HL-60/S4 treated with phorbol 12-myristate 13-acetate at 8.2 ng/mL for 4 days and 3 days (cell line): ENCODE data around the gene NRF1.

Source experiments
- in situ Hi-C: fragments of 300-500 bp; cut with MboI; formaldehyde crosslinking; loops from 2 replicates; pipeline ENCODE4 v1.15.0; 2022; ENCODE audit warnings: low sequenced_read_pairs

Gene NRF1

GRCh38 chr7:129606803-129607202 lies 4.7 kb upstream of the NRF1 start:
- in situ Hi-C loops = no loop called here

GRCh38 chr7:129607471-129608120 lies 3.9 kb upstream of the NRF1 start:
- in situ Hi-C loops = no loop called here

DNA sequence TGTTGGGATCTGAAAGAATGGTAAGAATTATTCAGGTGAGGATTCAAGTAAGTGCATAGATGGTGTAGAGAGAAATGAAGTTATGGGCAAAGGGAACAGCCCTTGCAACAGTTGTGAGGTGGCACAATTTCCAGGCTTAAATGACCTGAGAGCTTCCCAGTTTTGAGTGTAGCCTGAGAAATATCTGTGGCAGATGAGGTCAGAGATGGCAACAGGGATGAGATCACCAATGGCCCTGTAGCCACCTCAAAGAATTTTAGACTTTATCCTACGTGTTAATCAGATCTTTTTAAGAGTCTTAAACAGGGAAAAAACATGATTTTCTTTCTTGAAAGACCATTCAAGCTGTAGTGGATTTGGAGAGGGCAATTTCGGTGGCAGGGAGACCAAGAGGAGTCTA lies 1.9 kb upstream of the NRF1 start:
- in situ Hi-C loops = no loop called here

DNA sequence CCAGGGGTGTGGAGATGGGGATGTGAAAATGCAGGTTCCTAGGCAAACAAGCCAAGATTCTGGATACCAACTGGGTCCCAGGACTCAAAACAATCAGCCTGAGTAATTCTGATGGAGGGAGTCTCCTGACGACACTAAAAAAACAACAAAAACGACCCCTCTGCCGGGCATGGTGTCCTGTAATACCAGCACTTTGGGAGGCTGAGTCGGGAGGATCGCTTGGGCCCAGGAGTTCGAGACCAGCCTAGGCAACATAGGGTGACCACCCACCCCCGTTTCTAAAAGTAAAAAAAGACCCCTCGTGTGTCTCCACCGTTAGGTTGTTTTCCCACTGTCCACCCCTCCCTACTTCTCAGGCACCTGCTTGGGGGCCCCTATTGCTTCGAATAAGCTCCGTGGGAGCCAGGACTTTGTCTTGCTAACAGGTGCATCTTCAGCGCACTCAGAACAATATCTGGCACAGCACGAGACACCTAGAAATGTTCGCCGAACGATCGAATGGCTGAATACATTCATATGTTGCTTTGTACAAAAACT lies 743 bp upstream of the NRF1 start:
- in situ Hi-C loops = no loop called here

DNA sequence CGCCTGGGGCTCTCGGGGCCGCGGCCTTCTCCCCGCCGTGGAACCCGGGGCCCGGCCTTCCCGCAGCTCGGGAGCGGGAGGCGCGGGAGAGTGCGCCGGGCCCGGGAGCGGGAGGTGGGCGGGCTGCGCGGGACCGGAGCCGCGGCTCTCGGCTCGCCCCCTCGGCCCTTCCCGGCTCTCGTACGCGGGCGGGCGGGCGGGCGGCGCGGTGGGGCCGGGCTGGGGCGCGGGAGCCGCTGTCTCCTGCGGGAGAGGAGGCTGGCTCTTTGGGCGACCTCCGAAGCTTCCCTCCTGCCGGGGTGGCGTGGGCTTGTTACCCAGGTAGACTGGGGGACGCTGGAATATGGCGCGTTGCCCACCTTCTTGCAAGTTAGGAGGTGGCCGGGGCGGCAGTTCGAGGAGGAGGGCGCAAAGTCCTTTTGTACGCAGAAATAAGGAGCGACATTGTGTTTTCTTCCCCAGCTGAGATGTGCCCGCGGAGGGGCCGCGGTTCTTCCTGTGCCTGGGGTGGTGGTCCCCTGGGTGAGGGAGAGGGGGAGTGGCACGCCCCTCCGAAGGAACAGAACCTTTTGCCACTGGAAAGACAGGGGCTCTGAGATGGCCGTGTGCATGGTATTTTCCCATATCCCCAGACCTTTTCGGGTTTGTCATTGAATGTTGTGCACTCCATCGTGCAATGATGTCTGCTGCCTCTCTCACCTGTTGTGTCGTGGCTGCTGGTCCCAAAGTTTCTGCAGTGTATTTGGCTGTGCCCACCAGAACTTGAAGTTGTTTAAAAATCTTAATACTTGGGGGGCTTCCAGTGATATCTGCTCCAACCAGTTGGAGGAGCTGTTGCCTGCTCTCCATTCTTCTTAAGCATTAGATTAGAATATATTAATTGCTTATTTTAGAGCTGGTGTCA lies 844 bp downstream of the NRF1 start:
- in situ Hi-C loops = no loop called here

- in situ Hi-C loops = no loop called here
Observed at GRCh38 chr7:129613016-129613337, 1.5 kb downstream of the NRF1 start.

GRCh38 chr7:129615018-129615417 lies 3.5 kb downstream of the NRF1 start:
- in situ Hi-C loops = no loop called here

GRCh38 chr7:129616530-129616929 lies 5.0 kb downstream of the NRF1 start:
- in situ Hi-C loops = no loop called here

DNA sequence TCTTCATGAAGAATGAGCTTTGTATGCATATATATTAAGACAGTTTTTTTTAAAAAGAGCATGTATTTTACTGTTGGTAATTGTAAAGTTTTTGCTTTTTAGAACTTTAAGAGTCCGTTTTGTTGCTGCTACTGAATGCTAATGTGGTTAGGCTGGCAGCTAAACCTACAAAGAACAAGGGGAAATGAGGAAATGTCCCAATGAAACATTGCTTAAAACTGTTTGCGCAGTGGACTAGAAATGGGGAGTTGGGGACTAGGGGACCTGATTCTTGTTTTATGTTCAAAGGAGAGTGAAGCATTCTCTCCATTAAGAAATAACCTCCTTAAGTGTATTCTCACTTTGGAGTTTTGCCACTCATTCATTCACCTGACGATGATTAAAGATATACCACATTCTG lies 5.7 kb downstream of the NRF1 start:
- in situ Hi-C loops = no loop called here

DNA sequence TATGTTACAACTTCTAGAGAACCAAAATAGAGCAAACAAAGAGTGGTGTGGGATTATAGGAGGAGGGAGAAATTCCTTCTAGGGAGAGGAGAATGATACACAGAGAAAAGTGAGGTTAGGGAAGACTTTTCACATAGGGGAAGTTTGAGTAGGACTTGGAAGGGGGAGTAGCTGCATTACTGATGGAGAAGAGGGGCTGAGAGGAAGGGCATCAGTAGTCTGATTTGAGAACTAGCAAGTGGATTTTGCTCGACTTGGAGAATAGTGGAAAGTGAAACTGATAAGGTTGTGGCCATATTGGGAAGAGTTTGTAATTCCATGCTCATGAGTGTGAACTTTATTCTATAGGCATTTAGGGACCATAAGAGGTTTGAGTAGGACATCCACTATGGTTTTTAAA lies 6.1 kb downstream of the NRF1 start:
- in situ Hi-C loops = no loop called here

DNA sequence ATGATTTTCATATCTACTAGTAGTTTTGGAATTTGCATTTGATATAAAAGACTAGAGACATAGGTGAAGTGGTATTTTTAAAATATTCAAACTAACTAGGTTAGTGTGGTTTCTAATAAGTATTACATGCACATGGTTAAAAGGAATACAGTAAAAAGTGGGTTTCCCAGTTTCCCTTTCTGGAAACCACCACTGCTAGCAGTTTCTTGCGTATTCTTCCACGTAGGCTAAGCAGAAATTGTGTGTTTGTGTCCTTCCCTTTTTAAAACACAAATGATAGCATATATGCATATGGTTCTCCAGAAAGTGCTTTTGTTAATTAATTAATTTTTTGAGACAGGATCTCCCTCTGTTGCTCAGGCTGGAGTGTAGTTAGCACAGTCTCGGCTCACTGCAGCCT lies 15.4 kb downstream of the NRF1 start:
- in situ Hi-C loops = loop anchor here (25.0 kb wide), 1 partner anchor 265 kb away; no protein-coding TSS in a partner anchor

GRCh38 chr7:129630341-129630740 lies 18.8 kb downstream of the NRF1 start:
- in situ Hi-C loops = loop anchor here (25.0 kb wide), 1 partner anchor 268 kb away; no protein-coding TSS in a partner anchor

- in situ Hi-C loops = loop anchor here (25.0 kb wide), 1 partner anchor 272 kb away; no protein-coding TSS in a partner anchor
Observed at GRCh38 chr7:129634361-129635034, 23.0 kb downstream of the NRF1 start.

GRCh38 chr7:129635300-129636029 lies 23.9 kb downstream of the NRF1 start:
- in situ Hi-C loops = loop anchor here (25.0 kb wide), 1 partner anchor 273 kb away; no protein-coding TSS in a partner anchor

DNA sequence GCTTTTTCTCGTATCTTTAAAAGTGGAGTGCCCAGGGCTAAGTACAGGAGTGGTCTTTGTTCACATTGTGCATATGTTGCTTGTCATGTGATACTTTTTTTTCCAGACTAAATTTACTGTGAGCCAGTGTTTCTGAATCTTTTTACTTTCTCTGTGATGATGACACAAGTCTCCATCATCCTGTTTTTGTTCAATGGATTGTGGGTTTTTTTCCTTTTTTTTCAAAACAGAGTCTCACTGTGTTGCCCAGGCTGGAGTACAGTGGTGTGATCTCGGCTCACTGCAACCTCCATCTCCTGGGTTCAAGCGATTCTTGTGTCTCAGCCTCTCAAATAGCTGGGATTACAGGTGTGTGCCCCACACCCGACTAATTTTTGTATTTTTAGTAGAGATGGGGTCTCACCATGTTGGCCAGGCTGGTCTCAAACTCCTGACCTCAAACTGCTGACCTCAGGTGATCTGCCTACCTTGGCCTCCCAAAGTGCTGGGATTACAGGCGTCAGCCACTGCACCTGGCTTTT lies 24.6 kb downstream of the NRF1 start:
- in situ Hi-C loops = loop anchor here (25.0 kb wide), 1 partner anchor 274 kb away; no protein-coding TSS in a partner anchor

GRCh38 chr7:129636641-129637040 lies 25.1 kb downstream of the NRF1 start:
- in situ Hi-C loops = loop anchor here (25.0 kb wide), 1 partner anchor 274 kb away; no protein-coding TSS in a partner anchor

DNA sequence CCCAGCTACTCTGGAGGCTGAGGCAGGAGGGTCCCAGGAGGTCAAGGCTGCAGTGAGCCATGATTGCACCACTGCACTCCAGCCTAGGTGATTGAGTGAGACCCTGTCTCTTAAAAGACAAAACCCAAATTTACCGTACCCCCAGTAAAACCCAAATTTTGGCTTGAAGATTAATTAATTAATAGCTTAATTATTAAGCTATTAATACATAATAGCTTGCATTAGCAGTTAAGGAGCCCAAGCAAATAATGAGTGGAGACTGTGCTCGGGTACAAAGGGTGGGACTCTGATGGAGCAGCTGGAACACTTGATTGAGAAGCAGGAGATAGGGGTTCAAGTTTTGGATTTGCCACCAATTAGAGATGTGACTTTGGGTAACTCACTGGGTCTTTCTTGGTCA lies 28.9 kb downstream of the NRF1 start:
- in situ Hi-C loops = loop anchor here (25.0 kb wide), 1 partner anchor 278 kb away; no protein-coding TSS in a partner anchor

DNA sequence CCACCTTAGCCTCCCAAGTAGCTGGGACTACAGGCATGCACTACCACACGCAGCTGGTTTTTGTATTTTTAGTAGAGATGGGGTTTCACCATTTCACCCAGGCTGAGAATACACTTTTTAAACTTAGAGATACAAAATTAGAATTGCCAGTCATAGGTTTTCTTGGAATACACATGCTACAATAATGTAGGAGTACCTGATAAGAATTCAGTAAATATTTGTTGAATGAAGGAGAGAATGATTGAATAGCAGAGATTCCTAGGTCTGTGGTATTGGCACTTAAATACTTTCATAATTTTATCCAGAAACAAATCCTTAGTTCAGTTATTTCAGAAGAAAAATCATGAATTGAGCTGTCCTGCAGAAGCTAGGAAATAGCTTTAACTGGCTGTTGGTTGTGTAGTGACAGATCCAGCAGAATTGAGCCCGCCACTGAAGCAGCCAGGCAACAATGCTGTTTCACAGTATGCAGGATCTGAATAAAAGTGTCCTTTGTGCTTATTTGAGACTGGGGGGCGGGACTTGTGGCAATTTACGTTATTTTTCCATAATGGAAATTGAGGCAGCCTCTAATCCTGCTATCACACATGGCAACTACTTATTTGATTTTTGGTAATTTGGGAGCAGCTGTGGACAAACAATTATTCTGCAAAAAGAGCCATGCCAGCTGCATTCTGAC lies 31.5 kb downstream of the NRF1 start:
- in situ Hi-C loops = loop anchor here (25.0 kb wide), 1 partner anchor 281 kb away; no protein-coding TSS in a partner anchor

DNA sequence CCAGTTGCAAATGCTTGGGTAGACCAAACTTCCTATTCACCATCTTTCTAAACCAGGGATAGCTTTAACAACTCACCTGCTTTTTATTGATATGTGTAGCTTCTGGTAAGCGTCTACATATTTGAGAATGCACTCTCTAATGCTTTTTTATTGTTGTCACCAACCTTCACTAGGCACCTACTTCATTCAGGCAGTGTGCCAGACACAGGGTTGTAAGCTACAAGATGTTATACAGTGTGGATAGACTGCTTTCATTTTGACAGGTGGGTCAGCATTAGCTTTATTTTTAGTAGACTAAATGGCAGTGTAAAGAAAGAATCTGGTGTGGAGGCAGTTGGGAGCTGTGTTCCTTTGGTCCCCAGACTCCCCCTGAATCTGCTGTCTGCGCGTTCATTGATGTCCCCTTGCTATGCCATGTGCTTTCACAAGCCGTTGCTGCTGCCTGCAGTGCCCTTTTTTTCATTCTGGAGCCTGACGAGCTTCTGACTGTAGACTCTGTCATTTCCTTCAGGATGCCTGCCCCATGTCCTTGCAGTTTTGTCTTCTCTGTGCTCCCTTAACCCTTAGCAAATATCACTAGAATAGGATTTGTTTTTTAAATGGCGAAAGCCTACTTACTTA lies 32.1 kb downstream of the NRF1 start:
- in situ Hi-C loops = loop anchor here (25.0 kb wide), 1 partner anchor 281 kb away; no protein-coding TSS in a partner anchor
